ENCODE data around the gene ATP8B3.

ATP8B3 gene

DNA sequence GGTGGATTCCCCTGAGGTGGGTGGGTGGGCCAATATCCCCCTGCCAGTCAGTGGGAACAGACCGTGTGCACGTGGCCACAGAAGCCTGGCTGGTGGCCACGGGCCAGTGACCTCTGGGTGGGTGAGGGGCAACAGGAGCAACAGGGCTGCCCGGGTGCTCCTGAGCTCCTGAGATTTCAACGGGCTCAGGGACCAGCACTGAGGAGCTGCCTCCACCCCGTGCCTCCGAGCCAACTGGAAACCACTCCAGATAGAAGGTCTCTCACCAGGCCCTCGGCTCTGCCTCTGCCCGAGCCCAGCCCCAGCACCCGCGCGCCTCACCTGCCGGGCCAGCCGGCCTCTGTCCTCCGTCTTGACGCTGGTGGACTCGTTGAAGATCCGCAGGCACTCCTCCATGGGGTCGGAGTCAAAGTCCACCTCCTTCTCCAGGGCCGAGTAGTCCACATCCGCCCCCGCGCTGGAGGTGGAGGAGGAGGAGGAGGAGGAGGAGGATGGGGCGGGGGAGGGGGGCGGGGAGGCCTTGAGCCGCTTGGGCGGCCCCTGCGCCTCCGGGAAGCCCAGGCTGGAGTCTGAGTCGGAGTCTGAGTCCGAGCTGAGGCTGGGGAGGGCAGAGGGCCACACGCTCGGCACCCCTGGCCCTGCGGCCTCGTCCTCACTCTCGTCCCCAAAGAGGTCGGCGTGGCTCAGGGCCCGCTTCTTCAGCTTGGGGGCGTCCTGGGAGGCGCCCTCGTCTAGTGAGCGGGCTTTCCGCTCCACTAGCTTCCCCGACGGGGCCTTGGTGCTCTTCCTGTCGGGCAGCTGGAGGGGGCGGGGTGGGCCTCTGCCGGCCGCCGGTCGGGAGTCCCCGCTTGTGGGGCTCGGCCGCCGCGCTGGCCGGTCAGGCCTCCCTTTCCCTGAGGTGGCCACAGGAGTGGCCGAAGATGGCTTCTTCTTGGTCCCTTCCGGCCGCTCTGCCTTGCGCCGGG lies 14.8 kb upstream of the ATP8B3 start:
- TF ChIP-seq, protein P1, sequence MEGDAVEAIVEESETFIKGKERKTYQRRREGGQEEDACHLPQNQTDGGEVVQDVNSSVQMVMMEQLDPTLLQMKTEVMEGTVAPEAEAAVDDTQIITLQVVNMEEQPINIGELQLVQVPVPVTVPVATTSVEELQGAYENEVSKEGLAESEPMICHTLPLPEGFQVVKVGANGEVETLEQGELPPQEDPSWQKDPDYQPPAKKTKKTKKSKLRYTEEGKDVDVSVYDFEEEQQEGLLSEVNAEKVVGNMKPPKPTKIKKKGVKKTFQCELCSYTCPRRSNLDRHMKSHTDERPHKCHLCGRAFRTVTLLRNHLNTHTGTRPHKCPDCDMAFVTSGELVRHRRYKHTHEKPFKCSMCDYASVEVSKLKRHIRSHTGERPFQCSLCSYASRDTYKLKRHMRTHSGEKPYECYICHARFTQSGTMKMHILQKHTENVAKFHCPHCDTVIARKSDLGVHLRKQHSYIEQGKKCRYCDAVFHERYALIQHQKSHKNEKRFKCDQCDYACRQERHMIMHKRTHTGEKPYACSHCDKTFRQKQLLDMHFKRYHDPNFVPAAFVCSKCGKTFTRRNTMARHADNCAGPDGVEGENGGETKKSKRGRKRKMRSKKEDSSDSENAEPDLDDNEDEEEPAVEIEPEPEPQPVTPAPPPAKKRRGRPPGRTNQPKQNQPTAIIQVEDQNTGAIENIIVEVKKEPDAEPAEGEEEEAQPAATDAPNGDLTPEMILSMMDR (IDR thresholded peaks at IDR 0.05): no peak

DNA sequence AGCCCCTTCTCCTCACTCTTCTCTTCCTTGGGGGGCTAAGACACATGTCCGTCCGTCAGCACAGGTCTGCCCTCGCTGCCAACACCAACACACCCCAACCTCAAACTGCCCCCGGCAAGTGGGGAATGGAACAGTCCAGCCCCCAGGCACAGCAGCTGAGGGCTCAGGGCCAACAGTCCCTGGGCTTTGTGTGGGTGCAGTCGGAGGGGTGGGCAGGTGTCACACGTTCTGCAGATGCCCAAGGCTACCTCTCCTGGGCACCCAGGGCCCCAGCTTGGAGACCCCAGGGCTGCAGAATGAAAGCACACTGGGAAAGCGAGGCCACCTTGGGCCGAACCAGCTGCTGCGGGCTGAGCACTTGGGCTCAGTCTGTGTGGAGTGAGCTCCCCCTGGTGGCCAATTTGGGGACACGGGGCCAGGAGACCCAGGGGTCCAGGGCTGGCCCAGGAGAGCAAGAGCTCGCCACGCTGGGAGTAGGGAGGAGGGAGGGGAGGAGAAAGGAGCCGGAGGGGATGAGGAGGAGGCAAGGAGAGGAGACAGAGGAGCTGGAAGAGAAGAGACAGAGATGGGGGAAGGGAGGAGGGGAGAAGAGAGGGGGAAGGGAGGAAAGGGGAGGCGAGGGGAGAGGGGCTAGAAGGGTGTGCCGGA lies 14.0 kb upstream of the ATP8B3 start:
- TF ChIP-seq, protein P1 (IDR thresholded peaks at IDR 0.05): peak; percentile 99

DNA sequence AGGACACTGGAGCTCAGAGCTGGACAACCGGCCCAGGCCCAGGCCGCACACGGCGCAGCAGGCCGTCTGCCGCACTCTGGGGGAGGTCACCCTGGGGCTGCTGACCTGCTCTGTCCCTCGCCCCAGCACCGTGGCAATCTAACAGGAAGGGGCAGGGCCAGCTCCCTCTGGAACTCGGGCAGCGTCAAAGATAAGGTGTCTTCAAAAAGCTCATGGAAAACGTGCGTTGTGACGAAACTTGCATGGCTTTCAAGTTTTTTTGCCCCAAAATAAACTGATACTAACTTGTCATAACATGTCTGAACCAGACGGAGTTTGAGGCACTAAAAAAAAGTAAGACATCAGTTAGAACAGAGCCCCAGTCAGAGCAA lies 12.2 kb upstream of the ATP8B3 start:
- TF ChIP-seq, protein P1 (IDR thresholded peaks at IDR 0.05): no peak

DNA sequence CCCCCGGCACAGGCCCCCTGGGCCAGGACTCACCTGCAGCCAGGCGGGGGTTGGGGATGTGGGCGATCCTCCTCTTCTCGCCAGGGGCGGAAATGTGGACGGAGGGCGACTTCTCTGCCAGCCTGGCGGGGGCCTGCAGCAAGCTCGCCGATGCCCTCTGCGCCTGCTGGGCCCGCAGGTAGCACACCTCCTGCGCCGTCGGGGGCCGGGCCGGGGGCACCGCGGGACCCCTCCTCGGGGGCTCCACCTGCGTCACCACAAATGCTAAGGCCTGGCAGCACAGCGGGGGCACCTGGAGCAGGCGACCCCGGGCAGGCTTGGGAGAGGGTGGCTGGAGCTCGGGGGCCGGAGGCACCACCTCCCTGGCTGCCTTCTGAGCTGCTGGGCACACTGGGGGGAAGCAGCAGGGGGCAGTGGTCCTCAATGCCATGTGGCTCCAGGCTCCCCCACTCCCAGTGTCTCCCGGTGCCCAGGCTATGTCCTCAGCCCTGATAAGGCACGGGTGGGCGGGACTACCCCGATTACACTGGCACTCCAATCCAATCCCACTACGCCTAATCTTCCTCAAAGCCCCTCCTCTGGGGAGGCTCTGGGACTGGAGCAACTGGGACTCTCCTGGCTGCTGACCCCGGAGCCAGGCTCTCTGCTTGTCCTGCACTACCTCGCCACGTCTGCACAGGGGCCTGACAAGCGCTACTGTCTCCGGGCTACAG lies 11.6 kb upstream of the ATP8B3 start:
- TF ChIP-seq, protein P1 (IDR thresholded peaks at IDR 0.05): no peak

DNA sequence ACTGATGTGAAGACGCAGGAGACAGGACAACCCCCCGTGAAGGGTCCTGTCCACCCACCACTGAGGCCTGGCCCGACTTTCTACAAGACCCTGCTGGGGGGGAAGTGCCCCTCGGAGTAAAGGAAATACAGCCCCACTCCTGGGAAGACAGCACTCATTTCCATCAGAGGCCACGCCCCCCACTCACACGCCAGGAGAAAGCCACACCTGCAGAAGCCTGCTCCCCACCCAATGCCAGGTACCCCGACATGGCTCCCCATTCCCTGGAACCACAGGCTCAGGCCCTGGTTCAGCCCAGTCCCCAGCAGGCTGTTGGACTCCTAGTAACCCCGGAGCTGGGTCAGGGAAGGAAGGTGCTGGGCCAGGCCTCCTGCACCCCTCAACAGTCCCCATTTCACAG lies 10.9 kb upstream of the ATP8B3 start:
- TF ChIP-seq, protein P1 (IDR thresholded peaks at IDR 0.05): no peak

DNA sequence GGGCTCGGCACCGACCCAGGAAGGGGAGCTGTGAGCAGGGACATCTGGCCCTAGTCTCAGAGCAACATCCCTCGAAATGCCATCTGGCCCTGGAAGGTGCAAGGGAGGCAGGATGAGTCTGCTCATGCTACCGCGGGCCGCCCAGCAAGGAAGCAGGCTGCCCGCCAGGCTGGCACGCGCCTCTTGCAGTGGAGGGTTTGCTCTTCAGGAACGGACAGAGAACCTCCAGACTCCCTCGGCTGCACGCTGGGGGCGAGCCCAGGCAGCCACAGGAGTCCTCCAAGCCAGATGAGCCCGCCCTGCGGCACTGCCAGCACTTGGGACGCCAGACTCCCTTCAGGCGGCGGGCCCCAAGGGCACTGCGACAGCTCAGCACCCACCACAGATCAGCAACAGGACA lies 10.1 kb upstream of the ATP8B3 start:
- TF ChIP-seq, protein P1 (IDR thresholded peaks at IDR 0.05): no peak

Data from LNCAP (cell line).